ENCODE measurements around the gene ATP6V1D. TPM values are rescaled to one million over a fixed set of nuclear protein-coding genes. Genes with fewer than 3 reads are reported as not detected.

The ATP6V1D gene
- total and polyA plus RNA-seq, 2 of the 8 experiments (the other 6 are each of a cell fraction or from before 2014, with no cell fraction given), result 45.1 to 76.3 TPM

- FAIRE-seq (no peak), DNase-seq (ENCODE audit: low read depth in 1 of 2, low spot score in 2 of 2) (no peak)
- H4K8ac ChIP-seq (ENCODE audit: extremely low read depth, insufficient read depth, low read length), result no peak overlapping the region
- no peak overlapping the region for H2AFZ ChIP-seq (ENCODE audit: low read length)
- no peaks in the 10 kb centered on the region for H3K23me2 ChIP-seq (ENCODE audit: low read depth, low read length)
- no peak overlapping the region for H4K91ac ChIP-seq (replicated peaks; ENCODE audit: insufficient read length, low read length)
- H4K20me1 ChIP-seq (replicated peaks in 1 of 2; ENCODE audit: control insufficient read depth in 1 of 2, insufficient read depth in 2 of 2, low read length in 2 of 2), result no peaks in the 10 kb centered on the region
- no peak overlapping the region for H2AK5ac ChIP-seq (ENCODE audit: low read depth, low read length)
- TF ChIP-seq ASH2L (IDR thresholded peaks at IDR 0.05; ENCODE audit: low read length), result no peak
- no peak for TF ChIP-seq FOSL1 (IDR thresholded peaks at IDR 0.05; ENCODE audit: insufficient read depth, low read depth, low read length)
- TF ChIP-seq POU5F1 (IDR thresholded peaks at IDR 0.05; ENCODE audit: low read depth, low read length), result no peak
- no peak for TF ChIP-seq E2F6 (IDR thresholded peaks at IDR 0.05)
- no peak for TF ChIP-seq CREB1 (IDR thresholded peaks at IDR 0.05)
- no peak for TF ChIP-seq BACH1 (IDR thresholded peaks at IDR 0.05; ENCODE audit: low read length)
- H2BK20ac ChIP-seq (ENCODE audit: low read length), result no peak overlapping the region
- H3K4ac ChIP-seq (replicated peaks; ENCODE audit: insufficient read length, low read depth, low read length), result no peak overlapping the region
- H2BK120ac ChIP-seq (replicated peaks; ENCODE audit: low read depth, low read length), result no peak overlapping the region
- H3K18ac ChIP-seq (ENCODE audit: extremely low read depth, low read length), result no peak overlapping the region
- WGBS, 2 experiments (ENCODE audit: extremely low coverage in 1 of 2, insufficient coverage in 1 of 2, insufficient read length in 1 of 2, insufficient replicate concordance in 2 of 2, low coverage in 1 of 2, low lambda C conversion rate in 2 of 2, missing lambda C conversion rate in 1 of 2), result 93% methylated on average over 3 of the region's 3 CpGs; no CpG with 5 or more reads in 1 of the 2 experiments
- no peak overlapping the region for H2BK12ac ChIP-seq (ENCODE audit: low read depth, low read length)
- H3K27me3 ChIP-seq (replicated peaks in 1 of 4; ENCODE audit: control insufficient read depth in 3 of 4, extremely low read depth in 1 of 4, insufficient read depth in 3 of 4, low read length in 3 of 4), result no peaks in the 10 kb centered on the region
- H2BK15ac ChIP-seq (ENCODE audit: low read length), result no peak overlapping the region
- no peak overlapping the region for H3K23ac ChIP-seq (ENCODE audit: insufficient read length)
- H3K36me3 ChIP-seq (ENCODE audit: control insufficient read depth in 2 of 4, insufficient read depth in 4 of 4, low read length in 3 of 4), result peaks cover 0 to 17% (median 10%) of the 10 kb centered on the region in 4 experiments; a peak in 7 of 8 replicates
- no peaks in the 10 kb centered on the region for H3K4me1 ChIP-seq (replicated peaks in 1 of 4; ENCODE audit: control insufficient read depth in 3 of 4, insufficient read depth in 4 of 4, low read length in 3 of 4)
- no peak overlapping the region for H3K4me2 ChIP-seq (ENCODE audit: insufficient read depth in 1 of 2, low read depth in 2 of 2, low read length in 2 of 2)
- no peak overlapping the region for H3K56ac ChIP-seq (replicated peaks; ENCODE audit: insufficient read length, low read depth, low read length)
- ChIA-PET POLR2A (ENCODE audit: partially characterized antibody) (interaction anchor here (1.0 kb wide), 1 partner anchor 11 kb away, joined by 3 read pairs; no protein-coding TSS in a partner anchor), CTCF (ENCODE audit: partially characterized antibody) (interaction anchor here (1.2 to 2.6 kb wide), 2 partner anchors 18 to 38 kb away, joined by 4 to 10 read pairs; no protein-coding TSS in a partner anchor)
- no peak overlapping the region for H3K9ac ChIP-seq (replicated peaks in 1 of 4; ENCODE audit: extremely low read depth in 1 of 4, low read depth in 3 of 4, low read length in 3 of 4)
- no peaks in the 10 kb centered on the region for H3K9me3 ChIP-seq (ENCODE audit: insufficient read depth in 2 of 2, low read depth in 1 of 2, low read length in 1 of 2)
- H3K14ac ChIP-seq (ENCODE audit: insufficient read length), result no peak overlapping the region
- no peaks in the 10 kb centered on the region for H3K79me2 ChIP-seq (ENCODE audit: control insufficient read depth in 1 of 2, insufficient read depth in 2 of 2, low read length in 2 of 2)
- H4K5ac ChIP-seq (ENCODE audit: insufficient read length, low read depth, low read length), result no peak overlapping the region
- no peaks in the 10 kb centered on the region for H3K79me1 ChIP-seq (ENCODE audit: low read depth, low read length)
- H2BK5ac ChIP-seq (ENCODE audit: low read depth, low read length), result no peak overlapping the region
- no peak overlapping the region for H3K4me3 ChIP-seq (ENCODE audit: extremely low read depth in 1 of 4, insufficient read depth in 2 of 4, low read depth in 3 of 4, low read length in 4 of 4)
- no peak overlapping the region for H3K27ac ChIP-seq (ENCODE audit: low read depth, low read length)
Measured at GRCh38 chr14:67389275-67389674, 29.7 kb upstream of the ATP6V1D start.

All from H1 (cell line).